Measurements from ENCODE around the gene CERS6. TPM values are rescaled to one million over a fixed set of nuclear protein-coding genes. Genes with fewer than 3 reads are reported as not detected.

CERS6 gene
- total RNA-seq, 1 donor from 2014 or later: 30.8 TPM

GRCh38 chr2:168454737-168455644 is 1.1 kb upstream of the CERS6 start:
- peaks cover 4 to 8% (median 5%) of the 10 kb centered on the region in 3 donors for H3K4me1 ChIP-seq (ENCODE audit: control insufficient read depth in 3 of 3, insufficient read depth in 3 of 3, low read length in 3 of 3)
- H3K36me3 ChIP-seq (ENCODE audit: control insufficient read depth in 3 of 3, insufficient read depth in 3 of 3, low read length in 3 of 3): no peaks in the 10 kb centered on the region
- no peak overlapping the region for H3K27ac ChIP-seq (ENCODE audit: low read depth, low read length)

DNA sequence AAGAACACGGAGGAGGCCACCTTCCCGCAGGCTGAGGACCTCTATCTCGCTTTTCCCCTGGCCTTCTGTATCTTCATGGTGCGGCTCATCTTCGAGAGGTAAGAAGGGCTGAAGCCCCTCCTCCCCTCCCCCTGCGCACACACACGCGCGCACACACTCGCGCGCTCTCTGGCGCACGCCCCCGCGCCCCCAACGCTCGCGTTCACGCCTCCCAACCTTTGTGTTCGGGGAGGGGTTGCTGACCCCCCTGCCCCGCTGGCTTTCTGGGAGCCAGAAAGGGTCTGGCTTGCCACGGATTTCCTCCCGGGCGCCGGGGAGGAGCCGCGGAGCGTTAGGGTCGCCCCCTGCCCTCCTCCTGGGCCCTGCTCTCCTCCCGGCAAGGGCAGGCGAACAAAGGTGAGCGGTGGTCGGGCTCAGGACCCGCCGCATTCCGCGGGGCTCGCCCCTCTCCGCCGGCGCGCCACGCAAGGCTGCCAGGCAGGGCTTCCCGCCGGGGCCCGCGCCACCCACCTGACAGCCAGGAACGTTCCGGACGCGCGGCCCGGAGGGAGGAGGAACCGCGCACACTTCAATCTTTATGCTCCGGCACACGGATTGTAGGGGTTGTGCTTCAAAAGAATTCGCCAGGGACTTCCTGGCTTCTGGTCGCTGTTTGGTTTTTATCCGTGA is 583 bp downstream of the CERS6 start:
- Histone ChIP-seq H3K4me3 (ENCODE audit: low read length in 3 of 3) (peak overlapping the region; percentile 86 to 96 (median 89)), H3K36me3 (ENCODE audit: control insufficient read depth in 3 of 3, insufficient read depth in 3 of 3, low read length in 3 of 3) (no peaks in the 10 kb centered on the region), H3K27me3 (ENCODE audit: control insufficient read depth in 3 of 3, insufficient read depth in 3 of 3, low read length in 3 of 3) (no peaks in the 10 kb centered on the region), H3K4me1 (ENCODE audit: control insufficient read depth in 3 of 3, insufficient read depth in 3 of 3, low read length in 3 of 3) (peaks cover 6 to 12% (median 8%) of the 10 kb centered on the region in 3 donors), H3K27ac (ENCODE audit: low read depth, low read length) (peak overlapping the region; percentile 59), H3K9ac (ENCODE audit: low read depth in 1 of 3, low read length in 3 of 3) (peak overlapping the region; percentile 76 to 82 (median 80)), H3K9me3 (ENCODE audit: control insufficient read depth in 3 of 3, low read length in 3 of 3) (no peaks in the 10 kb centered on the region)

More at GRCh38 chr2:168454737-168455644, 1.1 kb upstream of the CERS6 start:
- Histone ChIP-seq H3K9me3 (ENCODE audit: control insufficient read depth in 3 of 3, low read length in 3 of 3) (no peaks in the 10 kb centered on the region), H3K9ac (ENCODE audit: low read depth in 1 of 3, low read length in 3 of 3) (peak overlapping the region in 2 of 3 donors; percentile 73 to 85), H3K27me3 (ENCODE audit: control insufficient read depth in 3 of 3, insufficient read depth in 3 of 3, low read length in 3 of 3) (no peaks in the 10 kb centered on the region), H3K4me3 (ENCODE audit: low read length in 3 of 3) (peak overlapping the region in 2 of 3 donors; percentile 80 to 81)

DNA sequence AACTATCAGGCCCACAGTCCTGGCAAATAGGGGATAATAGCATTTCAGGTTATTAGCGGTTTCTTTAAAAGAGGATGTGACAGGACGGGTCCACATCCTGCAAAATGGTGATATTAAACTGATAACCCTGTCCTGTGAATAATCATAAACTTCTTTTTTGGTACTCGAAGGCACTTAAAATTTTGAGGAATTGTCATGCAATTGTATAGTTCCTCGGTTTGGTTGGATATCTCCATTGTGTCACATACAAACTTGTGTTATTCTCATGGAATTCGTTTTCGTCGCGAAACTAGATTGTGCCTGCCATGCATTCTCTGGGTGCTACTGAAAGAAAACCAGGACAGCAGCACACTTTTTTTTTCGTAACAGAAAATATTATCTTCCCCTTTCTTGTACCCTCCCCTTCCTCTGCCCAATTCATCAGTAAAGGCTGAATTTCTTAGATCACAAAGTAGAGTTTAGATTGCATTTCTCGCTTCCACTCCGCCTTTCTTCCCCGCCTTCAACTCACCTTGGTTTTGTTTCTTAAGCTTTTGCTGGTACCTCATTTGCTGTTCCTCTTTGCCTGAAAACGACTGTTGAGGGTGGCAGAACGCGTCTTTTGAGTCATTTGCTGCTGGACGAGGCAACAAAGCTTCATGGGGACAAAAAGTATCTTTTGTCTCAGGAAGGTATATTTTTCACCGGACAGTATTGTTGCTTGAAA is 1.3 kb downstream of the CERS6 start:
- H3K9me3 ChIP-seq (ENCODE audit: control insufficient read depth in 3 of 3, low read length in 3 of 3): no peaks in the 10 kb centered on the region
- no peak overlapping the region for H3K27ac ChIP-seq (ENCODE audit: low read depth, low read length)
- no peaks in the 10 kb centered on the region for H3K27me3 ChIP-seq (ENCODE audit: control insufficient read depth in 3 of 3, insufficient read depth in 3 of 3, low read length in 3 of 3)
- peak overlapping the region; percentile 86 to 96 (median 89) for H3K4me3 ChIP-seq (ENCODE audit: low read length in 3 of 3)
- H3K36me3 ChIP-seq (ENCODE audit: control insufficient read depth in 3 of 3, insufficient read depth in 3 of 3, low read length in 3 of 3): no peaks in the 10 kb centered on the region
- H3K4me1 ChIP-seq (ENCODE audit: control insufficient read depth in 3 of 3, insufficient read depth in 3 of 3, low read length in 3 of 3): peaks cover 6 to 12% (median 8%) of the 10 kb centered on the region in 3 donors
- H3K9ac ChIP-seq (ENCODE audit: low read depth in 1 of 3, low read length in 3 of 3): peak overlapping the region; percentile 76 to 82 (median 80)

DNA sequence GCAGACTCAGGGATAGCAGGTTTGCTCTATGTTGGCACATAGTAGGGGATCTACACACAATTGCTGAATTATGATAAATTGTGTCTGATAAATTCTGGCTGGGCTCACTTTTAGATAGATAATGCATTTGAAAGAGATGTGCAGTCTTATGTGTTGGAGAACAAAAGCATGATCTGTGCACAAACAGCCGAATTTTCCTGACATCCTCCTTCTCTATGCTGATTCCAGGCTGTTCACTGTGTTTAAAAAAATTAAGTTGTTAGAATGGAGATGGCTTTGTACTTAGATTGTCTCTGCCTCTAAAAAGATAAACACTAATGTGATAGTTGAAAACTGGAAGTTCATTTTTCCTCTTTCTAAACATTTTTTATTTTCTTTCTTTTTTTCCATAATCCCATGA is 2.1 kb downstream of the CERS6 start:
- H3K9me3 ChIP-seq (ENCODE audit: control insufficient read depth in 3 of 3, low read length in 3 of 3): no peaks in the 10 kb centered on the region
- H3K36me3 ChIP-seq (ENCODE audit: control insufficient read depth in 3 of 3, insufficient read depth in 3 of 3, low read length in 3 of 3): no peaks in the 10 kb centered on the region
- peaks cover 6 to 12% (median 8%) of the 10 kb centered on the region in 3 donors for H3K4me1 ChIP-seq (ENCODE audit: control insufficient read depth in 3 of 3, insufficient read depth in 3 of 3, low read length in 3 of 3)
- H3K27ac ChIP-seq (ENCODE audit: low read depth, low read length): no peak overlapping the region
- no peak overlapping the region for H3K9ac ChIP-seq (ENCODE audit: low read depth in 1 of 3, low read length in 3 of 3)
- H3K27me3 ChIP-seq (ENCODE audit: control insufficient read depth in 3 of 3, insufficient read depth in 3 of 3, low read length in 3 of 3): no peaks in the 10 kb centered on the region
- H3K4me3 ChIP-seq (ENCODE audit: low read length in 3 of 3): no peak overlapping the region

GRCh38 chr2:168459256-168459655 is 3.2 kb downstream of the CERS6 start:
- Histone ChIP-seq H3K27ac (ENCODE audit: low read depth, low read length) (no peak overlapping the region), H3K27me3 (ENCODE audit: control insufficient read depth in 3 of 3, insufficient read depth in 3 of 3, low read length in 3 of 3) (no peaks in the 10 kb centered on the region), H3K36me3 (ENCODE audit: control insufficient read depth in 3 of 3, insufficient read depth in 3 of 3, low read length in 3 of 3) (no peaks in the 10 kb centered on the region), H3K4me3 (ENCODE audit: low read length in 3 of 3) (no peak overlapping the region), H3K9ac (ENCODE audit: low read depth in 1 of 3, low read length in 3 of 3) (no peak overlapping the region), H3K9me3 (ENCODE audit: control insufficient read depth in 3 of 3, low read length in 3 of 3) (no peaks in the 10 kb centered on the region), H3K4me1 (ENCODE audit: control insufficient read depth in 3 of 3, insufficient read depth in 3 of 3, low read length in 3 of 3) (peaks cover 6 to 12% (median 8%) of the 10 kb centered on the region in 3 donors)

- Histone ChIP-seq H3K27ac (ENCODE audit: low read depth, low read length) (no peak overlapping the region), H3K4me3 (ENCODE audit: low read length in 3 of 3) (no peak overlapping the region), H3K36me3 (ENCODE audit: control insufficient read depth in 3 of 3, insufficient read depth in 3 of 3, low read length in 3 of 3) (no peaks in the 10 kb centered on the region), H3K27me3 (ENCODE audit: control insufficient read depth in 3 of 3, insufficient read depth in 3 of 3, low read length in 3 of 3) (no peaks in the 10 kb centered on the region), H3K9me3 (ENCODE audit: control insufficient read depth in 3 of 3, low read length in 3 of 3) (no peaks in the 10 kb centered on the region), H3K4me1 (ENCODE audit: control insufficient read depth in 3 of 3, insufficient read depth in 3 of 3, low read length in 3 of 3) (peaks cover 6 to 12% (median 8%) of the 10 kb centered on the region in 3 donors), H3K9ac (ENCODE audit: low read depth in 1 of 3, low read length in 3 of 3) (no peak overlapping the region)
These were observed 4.5 kb downstream of the CERS6 start for GRCh38 chr2:168460571-168460970.

GRCh38 chr2:168461178-168461941 is 5.3 kb downstream of the CERS6 start:
- no peak overlapping the region for H3K4me3 ChIP-seq (ENCODE audit: low read length in 3 of 3)
- H3K9me3 ChIP-seq (ENCODE audit: control insufficient read depth in 3 of 3, low read length in 3 of 3): no peaks in the 10 kb centered on the region
- H3K9ac ChIP-seq (ENCODE audit: low read depth in 1 of 3, low read length in 3 of 3): no peak overlapping the region
- no peak overlapping the region for H3K27ac ChIP-seq (ENCODE audit: low read depth, low read length)
- no peaks in the 10 kb centered on the region for H3K27me3 ChIP-seq (ENCODE audit: control insufficient read depth in 3 of 3, insufficient read depth in 3 of 3, low read length in 3 of 3)
- H3K36me3 ChIP-seq (ENCODE audit: control insufficient read depth in 3 of 3, insufficient read depth in 3 of 3, low read length in 3 of 3): no peaks in the 10 kb centered on the region
- peaks cover 6 to 17% (median 8%) of the 10 kb centered on the region in 3 donors for H3K4me1 ChIP-seq (ENCODE audit: control insufficient read depth in 3 of 3, insufficient read depth in 3 of 3, low read length in 3 of 3)

GRCh38 chr2:168461942-168462331 is 5.9 kb downstream of the CERS6 start:
- no peaks in the 10 kb centered on the region for H3K36me3 ChIP-seq (ENCODE audit: control insufficient read depth in 3 of 3, insufficient read depth in 3 of 3, low read length in 3 of 3)
- H3K27ac ChIP-seq (ENCODE audit: low read depth, low read length): no peak overlapping the region
- no peaks in the 10 kb centered on the region for H3K9me3 ChIP-seq (ENCODE audit: control insufficient read depth in 3 of 3, low read length in 3 of 3)
- no peak overlapping the region for H3K9ac ChIP-seq (ENCODE audit: low read depth in 1 of 3, low read length in 3 of 3)
- no peak overlapping the region for H3K4me3 ChIP-seq (ENCODE audit: low read length in 3 of 3)
- H3K4me1 ChIP-seq (ENCODE audit: control insufficient read depth in 3 of 3, insufficient read depth in 3 of 3, low read length in 3 of 3): peaks cover 10 to 22% (median 12%) of the 10 kb centered on the region in 3 donors
- no peaks in the 10 kb centered on the region for H3K27me3 ChIP-seq (ENCODE audit: control insufficient read depth in 3 of 3, insufficient read depth in 3 of 3, low read length in 3 of 3)

DNA sequence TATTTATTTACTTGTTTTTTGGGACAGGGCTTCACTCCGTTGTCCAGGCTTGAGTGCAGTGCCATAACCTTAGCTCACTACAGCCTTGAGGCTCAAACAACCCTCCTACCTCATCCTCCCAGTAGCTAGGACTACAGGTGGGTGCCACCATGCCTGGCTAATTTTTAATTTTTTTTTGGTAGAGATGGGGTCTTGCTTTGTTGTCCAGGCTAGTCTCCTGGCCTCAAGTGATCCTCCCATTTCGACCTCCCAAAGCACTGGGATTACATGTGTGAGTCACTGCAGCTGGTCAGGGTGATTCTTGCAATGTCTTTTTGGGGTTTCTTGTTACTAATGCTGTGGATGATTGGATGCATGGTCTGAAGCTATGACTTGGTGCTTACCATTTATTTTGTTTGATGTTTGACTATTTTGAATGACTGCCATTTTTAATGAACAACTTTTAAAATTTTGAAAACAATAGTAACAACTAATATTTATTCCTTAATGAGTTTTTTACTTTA is 6.5 kb downstream of the CERS6 start:
- Histone ChIP-seq H3K9me3 (ENCODE audit: control insufficient read depth in 3 of 3, low read length in 3 of 3) (no peaks in the 10 kb centered on the region), H3K9ac (ENCODE audit: low read depth in 1 of 3, low read length in 3 of 3) (no peak overlapping the region), H3K4me1 (ENCODE audit: control insufficient read depth in 3 of 3, insufficient read depth in 3 of 3, low read length in 3 of 3) (peaks cover 12 to 22% (median 12%) of the 10 kb centered on the region in 3 donors)

More for the DNA sequence above, 6.5 kb downstream of the CERS6 start:
- no peaks in the 10 kb centered on the region for H3K27me3 ChIP-seq (ENCODE audit: control insufficient read depth in 3 of 3, insufficient read depth in 3 of 3, low read length in 3 of 3)
- H3K4me3 ChIP-seq (ENCODE audit: low read length in 3 of 3): no peak overlapping the region
- H3K36me3 ChIP-seq (ENCODE audit: control insufficient read depth in 3 of 3, insufficient read depth in 3 of 3, low read length in 3 of 3): no peaks in the 10 kb centered on the region
- no peak overlapping the region for H3K27ac ChIP-seq (ENCODE audit: low read depth, low read length)

Data from skeletal muscle tissue (tissue), 4 donors.